GM18873 (cell line): ENCODE measurements around the gene AFAP1.

Source experiments
- ATAC-seq: cut with Tn5 transposase; IDR thresholded peaks from one replicate; pipeline ENCODE4 v1.9.1; 2021; ENCODE audit warnings: mild to moderate bottlenecking, moderate library complexity, moderate number of reproducible peaks; ENCODE audit not compliant: unreplicated experiment, low FRiP score

AFAP1 gene

DNA sequence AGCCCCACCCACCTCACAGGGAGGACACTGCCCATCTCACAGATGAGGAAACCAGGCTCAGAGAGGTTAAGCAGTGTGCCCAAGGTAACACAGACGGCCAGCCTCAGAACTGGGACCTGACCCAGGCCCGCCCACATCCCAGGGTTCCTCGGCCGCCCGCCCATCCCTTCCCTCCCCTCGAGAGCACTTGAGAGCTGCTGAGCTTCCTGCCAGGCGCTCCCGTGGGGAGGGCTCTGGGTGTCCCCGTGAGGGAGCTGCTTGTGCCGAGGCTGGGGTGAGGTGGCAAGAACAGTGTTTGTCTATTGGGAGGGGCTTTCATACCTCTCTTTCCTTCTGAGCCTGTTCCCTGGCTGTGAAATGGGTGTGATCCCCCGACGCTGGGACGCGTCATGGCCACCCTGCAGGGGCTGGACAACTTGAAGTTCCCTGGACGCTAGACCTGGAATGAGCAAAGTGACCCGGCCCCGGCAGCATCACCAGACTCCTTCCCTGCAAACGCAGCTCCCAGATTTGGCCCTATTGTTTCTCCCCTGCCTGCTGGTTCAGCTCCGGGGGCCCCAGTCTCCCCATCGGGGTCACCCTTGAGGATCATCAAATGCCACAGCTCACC, 204.9 kb downstream of the AFAP1 start:
- no peak for ATAC-seq

DNA sequence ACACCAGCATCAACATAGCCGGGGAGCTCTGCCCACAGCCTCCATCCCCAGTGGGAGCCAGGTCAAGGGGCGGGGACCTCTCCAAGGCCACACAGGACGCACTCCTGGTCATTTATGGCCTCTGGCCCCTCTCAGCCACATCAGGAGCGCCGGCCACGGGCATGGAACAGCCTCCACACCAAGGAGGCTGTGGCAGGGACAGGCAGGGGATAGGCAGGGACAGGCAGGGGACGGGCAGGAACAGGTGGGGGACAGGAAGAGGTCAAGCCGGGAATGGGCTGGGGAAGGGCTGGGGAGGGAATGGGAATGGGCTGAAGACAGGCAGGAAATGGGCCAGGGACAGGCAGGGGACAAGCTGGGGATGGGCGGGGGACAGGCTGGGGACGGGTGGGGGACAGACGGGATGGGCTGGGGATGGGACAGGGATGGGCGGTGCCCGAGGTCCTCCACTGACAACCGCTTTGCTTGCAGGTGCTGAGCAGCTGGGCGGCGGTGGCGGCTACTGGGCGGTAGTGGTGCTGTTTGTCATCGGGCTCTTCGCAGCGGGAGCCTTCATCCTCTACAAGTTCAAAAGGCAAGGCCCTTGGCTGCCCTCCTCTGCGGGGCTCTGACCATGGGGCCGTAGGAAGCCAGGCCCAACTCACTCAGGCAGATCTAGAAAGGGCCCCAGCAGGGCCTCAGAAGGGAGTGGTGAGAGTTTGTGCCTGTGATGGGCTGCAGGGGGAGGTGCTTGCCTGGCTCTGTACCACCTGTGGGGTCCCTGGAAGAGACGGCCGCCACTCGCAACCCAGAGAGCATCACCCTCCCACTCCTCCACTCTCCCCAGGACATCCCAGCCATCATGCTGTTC, 205.6 kb downstream of the AFAP1 start:
- no peak for ATAC-seq

GRCh38 chr4:7733201-7733600, 206.5 kb downstream of the AFAP1 start:
- no peak for ATAC-seq

DNA sequence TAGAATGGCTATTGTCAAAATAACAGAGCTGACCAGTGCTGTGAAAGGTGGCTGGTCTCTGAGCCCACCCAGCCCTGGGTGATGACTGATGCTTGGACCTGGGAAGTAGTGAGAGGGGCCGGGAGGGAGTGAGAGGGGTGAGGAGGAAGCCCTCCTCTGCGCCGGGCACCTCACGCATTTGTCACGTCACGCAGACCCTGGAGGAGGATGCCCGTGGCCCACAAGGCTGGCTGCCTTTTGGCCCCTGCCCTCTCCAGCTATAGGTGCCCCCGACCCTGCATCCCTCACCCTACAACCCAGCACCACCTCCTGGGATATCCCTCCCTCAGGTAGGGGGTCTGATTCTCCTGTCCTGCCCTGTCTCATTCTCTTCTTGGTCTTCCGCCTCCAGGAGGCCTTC, 207.4 kb downstream of the AFAP1 start:
- ATAC-seq, result no peak

DNA sequence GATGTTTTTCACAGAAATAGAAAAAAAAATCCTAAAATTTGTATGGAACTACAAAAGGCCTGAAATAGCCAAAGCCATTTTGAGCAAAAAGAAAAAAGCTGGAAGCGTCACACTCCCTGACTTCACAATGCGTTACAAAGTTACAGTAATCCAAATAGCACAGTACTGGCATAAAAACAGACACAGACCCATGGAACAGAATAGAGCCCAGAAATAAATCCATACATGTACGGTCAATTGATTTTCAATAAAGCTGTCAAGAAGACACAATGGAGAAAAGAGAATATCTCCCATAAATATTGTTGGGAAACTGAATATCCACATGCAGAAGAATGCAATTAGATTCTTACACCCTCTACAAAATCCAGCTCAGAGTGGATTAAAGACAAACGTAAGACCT, 208.2 kb downstream of the AFAP1 start:
- ATAC-seq, result no peak

DNA sequence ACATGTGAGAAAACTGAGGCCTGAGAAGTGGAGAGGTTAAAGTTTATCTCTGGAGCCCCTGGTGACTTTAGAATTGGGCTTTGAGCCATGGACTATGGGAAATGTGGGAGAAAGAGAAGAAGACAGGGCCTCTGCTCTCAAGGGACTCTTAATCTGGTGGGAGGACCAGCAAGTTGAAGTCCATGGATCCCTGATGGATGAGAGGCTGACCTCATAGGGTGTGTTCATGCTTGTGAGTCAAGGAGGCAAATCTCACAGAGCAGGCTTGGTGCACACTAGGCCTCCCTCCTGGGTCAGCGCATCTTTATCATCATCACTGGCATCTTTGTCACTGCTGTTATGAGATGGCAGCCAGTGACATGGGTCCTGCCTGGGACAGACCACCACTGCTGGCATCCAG, 211.9 kb downstream of the AFAP1 start:
- no peak for ATAC-seq

GRCh38 chr4:7726665-7727413, 212.8 kb downstream of the AFAP1 start:
- ATAC-seq, result no peak

DNA sequence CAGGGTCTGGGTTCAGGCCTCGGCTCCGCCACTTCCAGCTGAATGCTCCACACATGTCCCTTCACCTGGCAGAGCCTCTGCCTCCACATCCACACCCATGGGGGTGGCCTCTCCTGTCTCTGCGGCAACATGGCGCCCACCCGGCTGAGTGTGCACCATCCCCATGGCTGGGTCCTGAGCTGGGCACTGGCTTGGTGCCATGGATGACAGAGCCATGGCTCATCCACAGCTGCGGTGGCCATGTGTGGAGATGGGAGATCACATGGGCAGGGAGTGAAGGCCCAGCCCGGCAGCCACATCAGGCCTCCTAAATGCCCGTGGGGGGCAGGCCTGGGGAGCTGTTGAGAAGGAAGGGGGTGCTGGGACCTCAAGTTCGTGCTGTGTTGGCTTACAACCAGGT, 213.7 kb downstream of the AFAP1 start:
- no peak for ATAC-seq

DNA sequence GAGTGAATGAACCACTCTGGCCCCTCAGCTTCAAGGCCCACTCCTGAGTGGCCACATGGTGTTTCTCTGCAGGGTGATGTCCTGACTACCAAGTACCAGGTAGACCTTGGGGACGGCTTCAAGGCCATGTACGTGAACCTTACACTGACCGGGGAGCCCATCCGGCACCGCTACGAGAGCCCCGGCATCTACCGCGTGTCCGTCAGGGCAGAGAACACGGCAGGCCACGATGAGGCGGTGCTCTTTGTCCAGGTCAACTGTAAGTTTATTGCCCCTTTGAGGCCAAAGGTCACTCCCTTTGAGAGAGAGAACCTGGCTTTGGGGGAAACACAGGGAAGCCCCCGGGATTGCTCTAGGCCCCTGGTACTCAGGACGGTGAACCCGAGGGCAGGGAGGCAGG, 216.0 kb downstream of the AFAP1 start:
- no peak for ATAC-seq

DNA sequence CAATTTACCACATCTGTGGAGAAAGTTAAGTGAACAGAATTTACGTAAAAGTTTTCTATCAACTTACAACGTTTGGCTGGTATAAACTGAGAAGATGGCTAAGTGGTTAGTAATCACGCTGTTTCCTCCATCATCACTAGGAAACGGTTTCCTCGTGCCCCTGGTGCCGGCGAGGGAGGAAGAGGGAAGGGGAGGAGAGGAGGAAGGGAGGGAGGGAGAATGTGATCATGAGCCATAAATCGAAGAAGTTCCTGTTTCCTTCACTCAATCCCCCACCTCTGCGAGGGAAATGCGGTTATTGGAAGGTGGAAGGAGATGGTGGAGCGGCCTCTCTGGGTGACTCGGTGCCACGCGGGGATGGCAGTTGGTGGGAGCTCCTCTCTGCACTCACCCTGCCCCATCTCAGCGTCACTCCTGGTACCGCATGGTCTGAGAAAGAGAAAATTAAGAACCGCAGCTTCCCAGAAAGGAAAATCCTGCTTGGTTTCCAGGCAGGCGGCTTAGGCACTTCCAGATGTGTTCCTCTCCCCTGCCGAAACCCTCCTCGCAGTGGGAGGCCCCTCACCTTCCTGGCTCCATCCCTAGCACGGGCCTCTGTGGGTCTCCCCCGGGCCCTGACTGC, 216.8 kb downstream of the AFAP1 start:
- no peak for ATAC-seq

DNA sequence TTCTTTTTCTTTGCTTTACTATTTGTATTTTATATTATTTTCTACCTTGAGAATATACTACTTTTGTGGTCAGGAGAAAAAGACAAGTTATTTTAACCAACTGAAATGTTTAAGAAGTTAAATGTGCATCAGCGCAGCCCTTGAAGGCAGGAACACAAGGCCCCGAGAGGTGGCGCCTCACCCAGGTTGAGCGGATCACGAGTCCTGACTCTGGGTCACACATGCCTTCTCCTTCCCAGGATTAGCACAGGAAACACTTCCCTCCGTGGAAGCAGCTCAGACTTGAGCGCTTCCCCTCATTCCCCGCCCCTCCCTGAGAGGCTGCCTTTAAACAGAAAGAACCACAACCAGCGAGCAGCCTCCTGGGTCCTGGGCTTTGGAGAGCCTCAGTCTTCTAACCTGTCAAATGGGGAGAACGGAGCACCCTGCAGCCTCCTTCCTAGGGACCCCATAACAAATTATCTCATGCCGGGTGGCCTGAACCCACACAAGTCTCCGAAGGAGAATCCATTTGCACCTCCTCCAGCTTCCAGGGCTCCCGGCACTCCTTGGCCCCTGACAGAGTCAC, 217.6 kb downstream of the AFAP1 start:
- ATAC-seq, result no peak

GRCh38 chr4:7719354-7720174, 220.1 kb downstream of the AFAP1 start:
- ATAC-seq, result no peak

GRCh38 chr4:7717946-7718490, 221.6 kb downstream of the AFAP1 start:
- ATAC-seq, result no peak

DNA sequence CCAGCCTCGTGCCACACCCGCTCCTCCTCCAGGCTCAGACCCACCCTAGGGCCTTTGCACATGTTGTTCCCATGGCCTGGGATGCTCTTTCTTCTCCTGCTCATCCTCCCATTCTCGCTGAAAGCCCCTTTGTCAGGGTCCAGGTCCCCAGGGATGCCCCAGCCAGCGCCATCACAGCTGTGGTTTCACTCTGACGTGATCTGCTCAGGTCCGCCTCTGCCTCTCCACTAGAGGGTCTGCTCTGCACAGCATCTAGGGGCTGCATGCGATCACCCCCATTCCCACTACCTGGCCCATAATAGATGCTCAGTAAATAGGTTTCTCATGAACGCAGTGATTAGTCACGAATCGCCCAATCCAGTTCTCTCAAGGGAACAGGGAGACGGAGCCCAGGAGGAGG, 222.5 kb downstream of the AFAP1 start:
- ATAC-seq, result no peak

DNA sequence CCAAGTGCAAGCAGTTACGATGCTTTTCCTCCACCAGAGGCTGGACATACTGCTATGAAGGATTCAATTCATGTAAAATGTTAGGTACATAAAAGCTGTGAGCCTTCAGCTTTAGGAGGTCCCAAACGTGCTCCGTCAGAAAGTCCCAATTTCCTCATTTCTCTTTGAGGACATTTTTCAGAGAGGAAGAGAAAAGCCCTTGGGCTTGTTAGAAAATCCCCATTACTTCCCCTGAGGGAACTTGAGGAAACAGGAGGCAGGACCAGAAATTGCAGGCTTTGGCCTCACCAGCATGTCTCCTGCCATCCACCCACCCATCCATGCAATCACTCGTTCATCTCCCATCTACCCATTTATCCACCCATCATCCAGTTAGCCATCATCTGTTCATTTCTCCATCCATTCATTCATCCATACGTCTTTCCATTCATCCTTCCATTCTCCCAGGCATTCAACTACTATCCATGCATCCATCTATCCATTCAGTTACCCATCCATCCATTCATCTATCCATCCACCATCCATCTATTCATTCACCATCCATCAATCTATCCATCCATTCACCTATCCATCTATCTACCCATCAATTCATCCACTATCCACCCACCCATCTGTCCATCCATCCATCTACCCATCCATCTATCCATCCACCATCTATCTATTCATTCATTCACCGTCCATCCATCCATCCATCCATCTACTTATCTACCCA, 223.5 kb downstream of the AFAP1 start:
- no peak for ATAC-seq

GRCh38 chr4:7715271-7716009, 224.2 kb downstream of the AFAP1 start:
- no peak for ATAC-seq

- ATAC-seq, result no peak
Measured at GRCh38 chr4:7714738-7715137, 224.9 kb downstream of the AFAP1 start.

DNA sequence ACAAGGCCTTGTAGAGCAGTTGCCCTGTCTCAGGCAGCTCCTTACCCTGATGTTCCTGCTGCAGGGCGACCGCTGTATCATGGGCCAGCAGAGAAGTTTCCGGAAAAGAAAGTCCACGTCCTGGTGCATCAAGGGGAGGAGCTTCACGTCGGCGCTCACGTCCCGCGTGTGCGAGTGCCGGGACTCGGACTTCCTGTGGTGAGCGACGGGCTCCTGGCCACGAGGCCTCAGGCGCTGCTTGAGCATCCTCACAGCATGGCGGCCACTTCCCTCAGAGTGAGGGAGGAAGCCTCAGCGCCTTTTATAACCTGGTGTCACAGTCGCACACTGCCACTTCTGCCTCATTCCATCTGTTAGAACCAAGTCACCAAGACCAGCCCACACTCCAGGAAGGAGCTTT, 225.5 kb downstream of the AFAP1 start:
- ATAC-seq, result no peak
